Body of pancreas (tissue), 4 donors: Measurements from ENCODE around the gene RAD51D. TPM values are rescaled to one million over a fixed set of nuclear protein-coding genes. Genes with fewer than 3 reads are reported as not detected.

Experiments used
- ATAC-seq: fragments of 150-250 bp; one replicate; pipeline ENCODE4 v1.9.1; 2016
- DNase-seq, 4 donors: peaks; one replicate each; pipeline ENCODE4 v3.0.0-alpha.2; 2019
- H3K27ac ChIP-seq, 4 donors: fragments of 200-600 bp; sonication (generic); 1 replicate in 3 of 4; 2 replicates in 1 of 4; pipeline versions ENCODE4 v1.5.1 to v1.6.1; 2016 to 2019; ENCODE audit warnings: mild to moderate bottlenecking in 1 of 4, mixed read lengths in 1 of 4, moderate library complexity in 1 of 4
- H3K27me3 ChIP-seq, 2 donors: fragments of 200-600 bp; sonication (generic); one replicate each; pipeline ENCODE4 v1.6.0; 2016; ENCODE audit warnings: mild to moderate bottlenecking in 1 of 2
- H3K36me3 ChIP-seq, 2 donors: fragments of 200-600 bp; sonication (generic); replicated peaks in 1 of 2; 2 replicates each; pipeline ENCODE4 v1.5.1; 2016; ENCODE audit warnings: low read depth in 2 of 2; ENCODE audit not compliant: insufficient read depth in 1 of 2
- H3K4me1 ChIP-seq: fragments of 200-600 bp; sonication (generic); one replicate; pipeline ENCODE4 v1.6.0; 2016
- H3K4me3 ChIP-seq, 2 donors: fragments of 200-600 bp; sonication (generic); 1 replicate in 1 of 2; 2 replicates in 1 of 2; pipeline ENCODE4 v1.5.1; 2016 to 2019
- H3K9me3 ChIP-seq, 3 donors: fragments of 200-600 bp; sonication (generic); 1 replicate in 2 of 3; 2 replicates in 1 of 3; pipeline ENCODE4 v1.5.1; 2016
- CTCF ChIP-seq, 7 experiments: fragments of 450-650 bp in 4 of 7; fragments of 200-600 bp in 3 of 7; sonication (generic) in 3 of 7; IDR thresholded peaks; one replicate each; pipeline ENCODE4 v1.5.1; 2016 to 2019; ENCODE audit warnings: antibody characterized with exemption in 7 of 7
- POLR2A ChIP-seq, 3 donors: fragments of 450-650 bp; IDR thresholded peaks; one replicate each; pipeline ENCODE4 v1.6.1; 2016; ENCODE audit warnings: antibody characterized with exemption in 3 of 3, mild to moderate bottlenecking in 2 of 3
- WGBS, 2 donors: methylation state at CpG; one replicate each; pipeline ENCODE4 v1.1.5; 2017; 5-methylcytosine and 5-hydroxymethylcytosine counted together
- intact Hi-C: fragments of 100-400 bp; cut with DNase I; formaldehyde crosslinking; loops from one replicate; pipeline ENCODE4 v1.15.1; 2023
- total RNA-seq, 2 donors: library from RNA; depleted of rRNA; stranded (reverse); fragments of >200 nt; gene quantifications; one replicate each; pipeline ENCODE4 v1.1.0, GENCODE V29; 2016

RAD51D gene
- total RNA-seq, 2 donors from 2014 or later: 3.4 to 16.2 TPM

GRCh38 chr17:35051579-35052240 is 68.0 kb downstream of the RAD51D start:
- WGBS, 2 donors: 17% methylated on average over 6 of the region's 6 CpGs
- Histone ChIP-seq H3K27me3 (no peaks in the 10 kb centered on the region), H3K36me3 (no peaks in the 10 kb centered on the region), H3K9me3 (no peaks in the 10 kb centered on the region), H3K27ac (peak overlapping the region; percentile 48 to 79 (median 68)), H3K4me1 (peaks cover 63% of the 10 kb centered on the region), H3K4me3 (no peak overlapping the region)
- intact Hi-C loops: no loop called here
- DNase-seq: no peak
- TF ChIP-seq CTCF (IDR thresholded peaks at IDR 0.05) (no peak), POLR2A (IDR thresholded peaks at IDR 0.05) (no peak)
- ATAC-seq: peak; percentile 20

GRCh38 chr17:35051183-35051578 is 68.5 kb downstream of the RAD51D start:
- H3K4me1 ChIP-seq: peaks cover 68% of the 10 kb centered on the region
- peak in 1 of 4 donors; percentile 52 for DNase-seq
- WGBS, 2 donors: 0% methylated on average over 2 of the region's 2 CpGs

GRCh38 chr17:35050170-35050569 is 69.5 kb downstream of the RAD51D start:
- WGBS, 2 donors: 93 to 95% methylated on average over 2 of the region's 2 CpGs
- peak overlapping the region in 3 of 4 donors; percentile 58 to 79 (median 77) for H3K27ac ChIP-seq
- TF ChIP-seq POLR2A (IDR thresholded peaks at IDR 0.05) (no peak), CTCF (IDR thresholded peaks at IDR 0.05) (no peak)
- H3K9me3 ChIP-seq: no peaks in the 10 kb centered on the region
- H3K4me1 ChIP-seq: peaks cover 78% of the 10 kb centered on the region
- ATAC-seq (no peak), DNase-seq (no peak)
- H3K27me3 ChIP-seq: no peaks in the 10 kb centered on the region
- no peak overlapping the region for H3K4me3 ChIP-seq
- H3K36me3 ChIP-seq: no peaks in the 10 kb centered on the region
- intact Hi-C loops: no loop called here

More at GRCh38 chr17:35051183-35051578, 68.5 kb downstream of the RAD51D start:
- H3K36me3 ChIP-seq: no peaks in the 10 kb centered on the region
- H3K9me3 ChIP-seq: no peaks in the 10 kb centered on the region
- peak overlapping the region; percentile 48 to 79 (median 68) for H3K27ac ChIP-seq
- H3K4me3 ChIP-seq: no peak overlapping the region
- peak; percentile 43 for ATAC-seq
- H3K27me3 ChIP-seq: no peaks in the 10 kb centered on the region
- TF ChIP-seq POLR2A (IDR thresholded peaks at IDR 0.05) (no peak), CTCF (IDR thresholded peaks at IDR 0.05) (no peak)
- intact Hi-C loops: no loop called here

GRCh38 chr17:35048685-35049379 is 70.8 kb downstream of the RAD51D start:
- peak overlapping the region; percentile 27 to 79 (median 52) for H3K27ac ChIP-seq
- no peak overlapping the region for H3K4me3 ChIP-seq
- ATAC-seq (peak; percentile 25), DNase-seq (no peak)
- intact Hi-C loops: no loop called here
- H3K4me1 ChIP-seq: peaks cover 85% of the 10 kb centered on the region
- WGBS, 2 donors: 25 to 29% methylated on average over 3 of the region's 3 CpGs
- H3K36me3 ChIP-seq: no peaks in the 10 kb centered on the region
- no peaks in the 10 kb centered on the region for H3K27me3 ChIP-seq
- no peak for TF ChIP-seq CTCF (IDR thresholded peaks at IDR 0.05)
- no peak for TF ChIP-seq POLR2A (IDR thresholded peaks at IDR 0.05)
- H3K9me3 ChIP-seq: no peaks in the 10 kb centered on the region
